SK-N-MC (cell line): ENCODE measurements around the gene DCDC2B.

Source experiments
- EZH2 ChIP-seq: fragments of 200-600 bp; sonication (generic); IDR thresholded peaks from one replicate; pipeline ENCODE4 v1.6.1; 2017; ENCODE audit warnings: antibody characterized with exemption
- POLR2AphosphoS5 ChIP-seq: IDR thresholded peaks from 2 replicates; pipeline ENCODE4 v1.6.1; 2012; ENCODE audit warnings: mild to moderate bottlenecking, low read depth, low read length, borderline replicate concordance

GRCh38 chr1:32178380-32179192 is 30.3 kb upstream of the DCDC2B start:
- TF ChIP-seq EZH2 (no peak), POLR2AphosphoS5 (no peak)
